ENCODE data around the gene AAGAB.
A peak's percentile ranks its signal among the peaks of the same experiment; 100 is the strongest.

Gene AAGAB

DNA sequence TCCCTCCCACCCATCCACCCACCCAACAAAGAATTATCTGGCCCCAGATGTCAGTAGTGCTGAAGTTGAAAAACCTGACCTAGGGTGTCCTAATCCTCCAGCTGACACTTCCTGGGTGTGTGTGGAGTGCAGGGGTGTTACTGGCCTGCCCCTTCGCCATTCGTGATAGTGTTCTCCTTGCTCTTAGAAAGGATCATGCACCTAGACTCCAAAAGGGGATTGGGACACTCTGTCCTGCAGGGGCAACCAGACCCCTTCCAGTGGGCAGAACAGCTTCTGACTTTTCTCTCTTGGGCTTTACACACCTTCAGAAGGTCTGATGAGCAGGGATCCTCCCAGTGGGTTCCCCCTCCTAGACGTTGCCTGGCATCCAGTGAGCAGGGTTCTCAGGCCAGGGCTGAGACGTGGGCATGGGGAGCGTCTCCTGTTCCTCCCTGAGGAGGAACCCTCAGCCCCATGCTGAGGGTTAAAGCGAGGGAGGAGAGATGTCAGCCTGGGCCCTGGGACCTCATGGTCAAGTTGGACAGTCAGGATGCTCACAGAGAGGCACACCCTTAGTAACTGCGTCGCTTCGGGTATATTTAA is 75.0 kb downstream of the AAGAB start:
- CTCF ChIA-PET, result interaction anchor here (3.8 kb wide), 1 partner anchor 233 kb away, joined by 15 read pairs; no protein-coding TSS in a partner anchor
- Histone ChIP-seq H3K4me1 (ENCODE audit: control insufficient read depth, insufficient read depth, low read length) (0 out of 2 replicates have a peak, but pooled peaks cover 2% of the 10 kb centered on the region), H3K36me3 (ENCODE audit: control insufficient read depth in 2 of 2, insufficient read depth in 1 of 2, low read length in 2 of 2) (peaks cover 0 to 42% of the 10 kb centered on the region in 2 experiments; a peak in 2 of 3 replicates), H3K27ac (ENCODE audit: extremely low read depth, low read depth, low read length) (no peak overlapping the region), H3K9me3 (ENCODE audit: control insufficient read depth, insufficient read depth, low read depth, low read length) (no peaks in the 10 kb centered on the region), H3K4me3 (ENCODE audit: low read depth, low read length) (no peak overlapping the region)
- no peak for TF ChIP-seq HOXA7 (CRISPR knock-in tag; IDR thresholded peaks at IDR 0.05; ENCODE audit: borderline replicate concordance)
- 0 out of 2 replicates have a peak, but pooled peaks have one; percentile 35 for TF ChIP-seq EGR2 (tag by site-specific recombination; IDR thresholded peaks at IDR 0.05; ENCODE audit: low read depth)
- TF ChIP-seq ZFHX2 (tag by site-specific recombination; conservative IDR thresholded peaks at IDR 0.05), result 0 out of 2 replicates have a peak, but pooled peaks have one; percentile 13
- POLR2A ChIA-PET, result interaction anchor here (1.0 to 1.9 kb wide), 5 partner anchors 12 to 149 kb away, joined by 3 to 7 read pairs (median 3); partner anchors contain the start of gene SMAD3

- CTCF ChIA-PET, result interaction anchor here (0.6 to 3.8 kb wide), 6 partner anchors 97 to 877 kb away, joined by 3 to 15 read pairs (median 4); no protein-coding TSS in a partner anchor
- H3K27ac ChIP-seq (ENCODE audit: extremely low read depth, low read depth, low read length), result no peak overlapping the region
- H3K4me1 ChIP-seq (ENCODE audit: control insufficient read depth, insufficient read depth, low read length), result 0 out of 2 replicates have a peak, but pooled peaks cover 2% of the 10 kb centered on the region
- peaks cover 0 to 44% of the 10 kb centered on the region in 2 experiments; a peak in 1 of 3 replicates for H3K36me3 ChIP-seq (ENCODE audit: control insufficient read depth in 2 of 2, insufficient read depth in 1 of 2, low read length in 2 of 2)
- no peak overlapping the region for H3K4me3 ChIP-seq (ENCODE audit: low read depth, low read length)
- H3K9me3 ChIP-seq (ENCODE audit: control insufficient read depth, insufficient read depth, low read depth, low read length), result no peaks in the 10 kb centered on the region
- TF ChIP-seq ZBTB17 (tag by site-specific recombination; IDR thresholded peaks at IDR 0.05) (no peak), ZSCAN16 (tag by site-specific recombination; IDR thresholded peaks at IDR 0.05) (no peak), ZNF112 (tag by site-specific recombination; IDR thresholded peaks at IDR 0.05) (no peak), FEZF1 (tag by site-specific recombination; IDR thresholded peaks at IDR 0.05) (no peak), ZNF362 (tag by site-specific recombination; IDR thresholded peaks at IDR 0.05) (no peak), ZEB2 (tag by site-specific recombination; IDR thresholded peaks at IDR 0.05) (no peak), ZNF311 (tag by site-specific recombination; IDR thresholded peaks at IDR 0.05; ENCODE audit: borderline replicate concordance) (no peak), SALL2 (tag by site-specific recombination; IDR thresholded peaks at IDR 0.05; ENCODE audit: borderline replicate concordance) (no peak), ZNF239 (tag by site-specific recombination; IDR thresholded peaks at IDR 0.05) (no peak), ZNF214 (tag by site-specific recombination; IDR thresholded peaks at IDR 0.05; ENCODE audit: borderline replicate concordance) (no peak), KLF16 (tag by site-specific recombination; IDR thresholded peaks at IDR 0.05) (no peak), ZNF350 (tag by site-specific recombination; IDR thresholded peaks at IDR 0.05) (no peak)
- POLR2A ChIA-PET, result interaction anchor here (0.6 to 1.9 kb wide), 11 partner anchors 11 to 219 kb away, joined by 3 to 7 read pairs (median 3); partner anchors contain the start of gene SMAD3
Observed at GRCh38 chr15:67178569-67179210, 75.8 kb downstream of the AAGAB start.

- CTCF ChIA-PET, result interaction anchor here (0.6 to 3.8 kb wide), 4 partner anchors 72 to 657 kb away, joined by 3 to 15 read pairs (median 4); no protein-coding TSS in a partner anchor
- TF ChIP-seq ZFP37 (tag by site-specific recombination; IDR thresholded peaks at IDR 0.05) (no peak), ZNF600 (tag by site-specific recombination; IDR thresholded peaks at IDR 0.05) (peak; percentile 31; the same call in 1 of the 2 replicates), ZFHX2 (tag by site-specific recombination; conservative IDR thresholded peaks at IDR 0.05) (peak; percentile 21; the same call in 1 of the 2 replicates), ZNF792 (tag by site-specific recombination; IDR thresholded peaks at IDR 0.05) (no peak)
- Histone ChIP-seq H3K9me3 (ENCODE audit: control insufficient read depth, insufficient read depth, low read depth, low read length) (no peaks in the 10 kb centered on the region), H3K4me3 (ENCODE audit: low read depth, low read length) (no peak overlapping the region), H3K27ac (ENCODE audit: extremely low read depth, low read depth, low read length) (no peak overlapping the region), H3K36me3 (ENCODE audit: control insufficient read depth in 2 of 2, insufficient read depth in 1 of 2, low read length in 2 of 2) (peaks cover 0 to 45% of the 10 kb centered on the region in 2 experiments; a peak in 1 of 3 replicates), H3K4me1 (ENCODE audit: control insufficient read depth, insufficient read depth, low read length) (0 out of 2 replicates have a peak, but pooled peaks cover 2% of the 10 kb centered on the region)
- POLR2A ChIA-PET, result interaction anchor here (0.6 to 1.9 kb wide), 3 partner anchors 86 to 112 kb away, joined by 3 to 7 read pairs (median 4); partner anchors contain the start of gene SMAD3
Observed at GRCh38 chr15:67177752-67178151, 76.7 kb downstream of the AAGAB start.
